ENCODE measurements around the gene ZNF687.

DNA sequence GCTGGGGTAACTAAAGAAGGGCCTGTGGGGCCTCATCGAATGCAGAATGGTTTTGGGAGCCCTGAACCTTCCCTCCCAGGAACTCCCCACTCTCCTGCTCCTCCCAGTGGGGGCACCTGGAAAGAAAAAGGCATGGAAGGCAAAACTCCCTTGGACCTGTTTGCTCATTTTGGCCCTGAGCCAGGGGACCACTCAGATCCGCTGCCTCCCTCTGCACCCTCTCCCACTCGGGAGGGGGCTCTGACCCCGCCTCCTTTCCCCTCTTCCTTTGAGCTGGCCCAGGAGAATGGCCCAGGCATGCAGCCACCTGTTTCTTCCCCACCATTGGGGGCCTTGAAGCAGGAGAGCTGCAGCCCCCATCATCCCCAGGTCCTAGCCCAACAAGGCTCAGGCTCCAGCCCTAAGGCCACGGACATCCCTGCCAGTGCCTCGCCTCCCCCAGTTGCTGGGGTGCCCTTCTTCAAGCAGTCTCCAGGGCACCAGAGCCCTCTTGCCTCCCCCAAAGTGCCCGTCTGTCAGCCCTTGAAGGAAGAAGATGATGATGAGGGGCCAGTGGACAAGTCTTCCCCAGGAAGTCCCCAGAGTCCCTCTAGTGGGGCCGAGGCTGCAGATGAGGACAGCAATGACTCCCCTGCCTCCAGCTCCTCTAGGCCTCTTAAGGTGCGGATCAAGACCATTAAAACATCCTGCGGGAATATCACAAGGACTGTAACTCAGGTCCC lies 4.7 kb downstream of the ZNF687 start:
- TF ChIP-seq, protein P1, sequence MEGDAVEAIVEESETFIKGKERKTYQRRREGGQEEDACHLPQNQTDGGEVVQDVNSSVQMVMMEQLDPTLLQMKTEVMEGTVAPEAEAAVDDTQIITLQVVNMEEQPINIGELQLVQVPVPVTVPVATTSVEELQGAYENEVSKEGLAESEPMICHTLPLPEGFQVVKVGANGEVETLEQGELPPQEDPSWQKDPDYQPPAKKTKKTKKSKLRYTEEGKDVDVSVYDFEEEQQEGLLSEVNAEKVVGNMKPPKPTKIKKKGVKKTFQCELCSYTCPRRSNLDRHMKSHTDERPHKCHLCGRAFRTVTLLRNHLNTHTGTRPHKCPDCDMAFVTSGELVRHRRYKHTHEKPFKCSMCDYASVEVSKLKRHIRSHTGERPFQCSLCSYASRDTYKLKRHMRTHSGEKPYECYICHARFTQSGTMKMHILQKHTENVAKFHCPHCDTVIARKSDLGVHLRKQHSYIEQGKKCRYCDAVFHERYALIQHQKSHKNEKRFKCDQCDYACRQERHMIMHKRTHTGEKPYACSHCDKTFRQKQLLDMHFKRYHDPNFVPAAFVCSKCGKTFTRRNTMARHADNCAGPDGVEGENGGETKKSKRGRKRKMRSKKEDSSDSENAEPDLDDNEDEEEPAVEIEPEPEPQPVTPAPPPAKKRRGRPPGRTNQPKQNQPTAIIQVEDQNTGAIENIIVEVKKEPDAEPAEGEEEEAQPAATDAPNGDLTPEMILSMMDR (IDR thresholded peaks at IDR 0.05), result no peak
- TF ChIP-seq POLR2AphosphoS5 (IDR thresholded peaks at IDR 0.05), result no peak
